NCI-H82 treated with DMSO at 0.1 percent for 48 hours (cell line): ENCODE results near the gene GRM6.
A peak's percentile ranks its signal among the peaks of the same experiment; 100 is the strongest.

Experiments used
- DNase-seq: peaks from one replicate; lab custom pipeline; 2025; ENCODE audit not compliant: unreplicated experiment; lab: John Stamatoyannopoulos, UW

The GRM6 gene

DNA sequence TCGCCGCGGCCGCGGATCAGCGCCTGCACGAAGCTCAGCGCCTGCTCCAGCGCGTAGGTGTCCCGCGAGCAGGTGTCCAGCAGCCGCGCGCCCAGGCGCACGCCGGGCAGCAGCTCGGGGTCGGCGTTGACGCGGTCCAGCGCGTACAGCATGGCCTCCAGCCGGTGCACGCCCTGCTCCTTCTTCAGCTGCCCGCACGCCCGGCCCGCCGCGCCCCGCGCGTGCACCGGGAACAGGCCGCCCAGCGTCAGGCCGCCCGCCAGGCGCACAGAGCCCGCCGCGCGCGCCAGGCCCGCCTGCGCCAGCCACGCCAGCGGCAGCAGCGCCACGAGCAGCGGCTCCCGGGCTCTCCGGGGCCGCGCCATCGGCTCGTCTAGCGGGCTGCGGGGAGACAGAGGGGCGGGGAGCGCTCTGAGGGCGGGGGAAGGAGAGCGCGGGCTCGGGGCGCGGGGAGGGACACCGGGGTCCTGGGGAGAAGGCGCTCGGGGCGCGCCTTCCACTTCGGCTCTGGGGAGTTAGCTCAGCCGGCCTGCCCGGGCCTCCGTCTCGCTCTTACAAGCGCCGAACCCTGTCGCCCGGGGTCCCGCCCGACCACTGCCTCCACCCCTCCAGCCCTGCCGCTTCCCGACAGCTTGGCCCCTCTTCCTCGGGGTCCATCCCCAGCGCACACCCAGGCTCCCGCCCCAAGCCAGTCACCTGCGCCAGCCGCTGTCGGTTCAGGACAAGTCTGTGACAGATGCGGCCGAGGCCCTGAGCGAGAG is at the start of gene GRM6:
Gene GRM6 (minus strand): TSS at position 741 of the 761 bp plus-strand sequence. CDS start 376 bp downstream, at position 365.
- DNase-seq = no peak

DNA sequence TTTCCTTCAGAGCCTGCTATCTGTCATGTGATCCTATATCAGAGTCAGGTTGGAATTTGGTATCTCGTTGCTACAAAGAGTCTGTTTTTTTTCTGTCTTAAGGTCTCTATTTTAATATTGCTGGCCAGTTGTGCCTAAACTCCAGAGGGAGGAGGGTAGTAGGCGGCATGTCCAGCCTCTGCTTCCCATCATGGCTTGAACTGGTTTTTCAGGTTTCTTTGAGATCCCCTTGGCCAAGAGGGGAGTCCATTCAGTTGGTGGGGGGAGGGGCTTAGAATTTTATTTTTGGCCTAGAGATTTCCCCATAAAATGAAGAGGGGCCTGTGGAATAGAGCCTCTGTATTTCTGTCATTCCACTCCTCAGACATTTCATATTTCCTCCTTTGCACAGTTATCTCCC is 49.6 kb upstream of the GRM6 start:
- DNase-seq = no peak

DNA sequence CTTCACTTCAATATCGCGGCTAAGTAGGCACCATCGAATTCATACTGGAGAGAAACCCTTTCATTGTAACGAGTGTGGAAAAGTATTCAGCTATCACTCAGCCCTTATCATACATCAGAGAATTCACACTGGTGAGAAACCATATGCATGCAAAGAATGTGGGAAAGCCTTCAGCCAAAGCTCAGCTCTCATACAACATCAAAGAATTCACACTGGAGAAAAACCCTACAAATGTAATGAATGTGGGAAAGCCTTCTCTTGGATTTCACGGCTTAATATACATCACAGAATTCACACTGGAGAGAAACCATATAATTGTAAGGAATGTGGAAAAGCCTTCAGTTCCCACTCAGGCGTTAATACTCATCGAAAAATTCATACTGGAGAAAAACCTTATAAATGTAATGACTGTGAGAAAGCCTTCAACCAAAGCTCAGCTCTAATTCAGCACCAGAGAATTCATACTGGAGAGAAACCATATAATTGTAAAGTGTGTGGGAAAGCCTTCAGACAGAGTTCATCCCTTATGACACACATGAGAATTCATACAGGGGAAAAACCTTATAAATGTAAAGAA is 38.0 kb upstream of the GRM6 start:
- no peak for DNase-seq

DNA sequence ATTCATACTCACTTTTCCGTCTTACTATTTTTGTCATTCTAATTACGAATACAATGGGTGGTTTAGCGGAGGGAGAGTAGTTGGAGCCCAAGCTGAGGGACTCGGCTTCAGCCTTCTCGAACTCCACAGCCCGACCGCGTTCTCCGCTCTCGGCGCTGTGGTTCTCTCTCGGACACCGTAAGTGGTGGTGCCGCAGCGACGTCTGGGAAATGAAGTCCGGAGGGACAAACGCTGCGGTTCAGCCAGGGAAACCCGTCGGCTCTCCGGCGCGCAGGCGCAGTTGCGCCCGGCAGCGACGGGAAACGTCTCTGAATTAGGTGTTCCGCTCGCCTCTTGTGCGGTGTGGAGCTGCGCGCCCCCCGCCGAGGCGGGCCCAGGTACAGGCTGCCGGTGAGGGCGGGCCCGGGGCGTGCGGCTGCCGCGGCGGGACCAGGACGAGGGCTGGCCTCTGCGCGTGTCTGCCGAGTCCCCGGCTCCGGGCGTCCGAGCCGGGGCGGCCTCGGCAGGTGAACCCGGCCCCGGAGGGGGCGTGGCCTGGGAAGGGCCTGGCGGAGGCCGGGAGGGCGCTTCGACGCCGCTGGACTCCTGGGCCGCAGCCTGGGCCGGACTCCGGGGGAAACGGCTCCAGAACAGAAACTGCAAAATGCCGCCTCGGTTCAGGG is 28.5 kb upstream of the GRM6 start, which contains the start of gene ZNF879:
Gene ZNF879 (plus strand): TSS at position 277 of the 662 bp plus-strand sequence. CDS start 1,201 bp downstream, outside the sequence.
- peak; percentile 64 for DNase-seq

DNA sequence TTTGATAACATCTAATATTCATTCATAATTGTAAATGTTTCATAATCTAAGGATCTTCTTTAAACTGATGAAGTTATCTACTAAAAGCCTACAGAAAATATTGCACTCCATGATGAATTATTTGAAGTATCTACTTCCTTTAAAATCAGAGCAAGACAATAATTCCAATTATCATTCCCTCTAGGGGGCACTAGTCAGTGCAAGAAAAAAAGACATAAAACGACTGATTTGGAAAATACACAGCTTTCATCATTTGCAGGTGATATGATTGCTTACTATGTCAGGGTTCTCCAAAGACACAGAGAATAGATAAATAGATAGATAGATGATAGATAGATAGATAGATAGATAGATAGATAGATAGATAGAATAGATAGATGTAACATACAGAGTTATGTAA is 13.5 kb upstream of the GRM6 start:
- no peak for DNase-seq

DNA sequence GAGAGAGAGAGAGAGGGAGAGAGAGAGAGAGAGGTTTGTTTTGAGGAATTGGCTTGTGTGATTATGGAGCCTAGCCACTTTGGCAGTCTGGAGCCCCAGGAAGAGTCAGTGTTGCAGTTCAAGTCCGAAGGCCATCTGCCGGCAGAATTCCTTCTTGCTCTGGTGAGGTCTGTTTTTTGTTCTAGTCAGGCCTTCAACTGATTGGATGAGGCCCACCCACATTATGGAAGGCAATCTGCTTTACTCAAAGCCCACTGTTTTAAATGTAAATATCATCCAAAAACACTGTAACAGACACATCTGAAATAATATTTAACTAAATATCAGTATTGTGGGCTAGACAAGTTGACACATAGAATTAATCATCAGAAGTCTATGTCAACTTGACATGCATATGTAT is 11.4 kb upstream of the GRM6 start:
- no peak for DNase-seq

DNA sequence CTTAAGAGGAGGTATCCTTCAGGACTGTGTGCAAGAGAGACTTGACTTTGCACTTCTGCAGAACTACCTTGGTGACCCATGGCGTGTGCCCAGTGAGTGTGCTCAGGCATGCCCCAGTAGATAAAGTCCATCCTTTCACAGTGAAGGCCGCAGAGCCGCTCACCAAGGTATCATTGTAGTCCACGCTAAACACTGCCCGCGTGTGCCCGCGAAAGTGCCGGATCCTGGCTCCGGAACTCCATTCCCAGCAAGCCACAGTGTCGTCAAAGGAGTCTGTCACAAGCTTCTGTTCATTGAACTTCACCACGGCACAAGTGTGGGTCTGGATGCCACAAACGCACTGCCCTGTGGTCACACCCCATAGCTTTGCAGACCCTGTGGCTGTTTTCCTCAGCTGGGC is 3.3 kb upstream of the GRM6 start:
- DNase-seq = no peak

DNA sequence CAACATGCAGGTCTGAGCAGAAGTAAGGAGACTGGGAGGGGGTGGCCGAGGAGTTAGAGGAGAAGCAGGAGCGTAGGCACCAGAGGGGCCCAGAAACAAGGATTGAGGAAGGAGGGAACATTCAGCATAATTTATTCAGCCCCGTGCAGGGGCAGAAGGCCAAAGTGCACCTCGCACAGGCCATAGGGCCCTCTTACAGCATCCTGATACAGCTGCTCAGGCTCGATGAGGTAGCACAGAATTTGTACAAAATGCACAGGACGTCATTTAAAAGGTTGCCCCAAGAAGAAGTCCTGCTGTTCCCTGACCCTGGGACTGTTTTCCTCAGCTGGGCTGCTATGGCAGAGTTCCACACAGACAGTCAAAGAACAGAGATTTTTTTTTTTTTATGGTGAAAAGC is 2.1 kb upstream of the GRM6 start:
- DNase-seq = no peak

DNA sequence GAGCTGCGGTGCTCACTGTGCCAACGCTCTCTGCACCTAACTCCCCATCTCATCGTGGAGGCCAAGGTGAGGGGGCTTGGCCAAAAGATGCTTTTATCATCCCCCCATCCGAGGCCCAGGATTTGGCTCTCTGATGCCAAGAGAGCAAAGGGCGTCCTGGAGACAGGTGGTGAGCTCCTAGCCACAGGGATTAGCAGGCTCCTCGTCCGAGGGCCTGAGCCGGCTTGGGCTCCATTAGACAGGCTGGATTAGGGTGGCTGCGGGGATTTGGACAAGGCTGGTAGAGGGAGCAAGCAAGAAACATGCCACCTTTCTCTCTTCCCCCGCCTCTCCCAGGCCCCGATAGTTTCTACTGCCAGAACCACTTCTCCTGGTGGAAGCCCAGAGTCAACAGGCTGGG is 1.0 kb upstream of the GRM6 start:
- peak; percentile 30 for DNase-seq

DNA sequence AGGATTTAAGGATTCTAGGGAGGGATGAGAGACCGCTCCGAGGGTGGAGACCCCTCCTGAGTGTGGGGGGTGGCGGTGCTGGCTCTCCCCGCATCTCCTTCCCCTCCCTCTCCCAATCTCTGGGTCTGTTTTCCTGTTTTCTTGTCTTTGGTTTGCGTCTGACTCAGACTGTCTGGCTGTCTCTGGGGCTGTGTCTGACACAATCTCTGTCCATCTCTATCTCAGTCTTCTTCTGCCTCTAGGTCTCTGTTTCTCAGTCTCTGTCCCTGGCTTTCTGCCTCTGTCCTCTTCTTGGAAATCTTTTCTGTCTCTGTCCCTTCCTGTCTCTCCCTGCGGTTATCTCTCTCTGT is 196 bp upstream of the GRM6 start:
- DNase-seq = peak; percentile 38

DNA sequence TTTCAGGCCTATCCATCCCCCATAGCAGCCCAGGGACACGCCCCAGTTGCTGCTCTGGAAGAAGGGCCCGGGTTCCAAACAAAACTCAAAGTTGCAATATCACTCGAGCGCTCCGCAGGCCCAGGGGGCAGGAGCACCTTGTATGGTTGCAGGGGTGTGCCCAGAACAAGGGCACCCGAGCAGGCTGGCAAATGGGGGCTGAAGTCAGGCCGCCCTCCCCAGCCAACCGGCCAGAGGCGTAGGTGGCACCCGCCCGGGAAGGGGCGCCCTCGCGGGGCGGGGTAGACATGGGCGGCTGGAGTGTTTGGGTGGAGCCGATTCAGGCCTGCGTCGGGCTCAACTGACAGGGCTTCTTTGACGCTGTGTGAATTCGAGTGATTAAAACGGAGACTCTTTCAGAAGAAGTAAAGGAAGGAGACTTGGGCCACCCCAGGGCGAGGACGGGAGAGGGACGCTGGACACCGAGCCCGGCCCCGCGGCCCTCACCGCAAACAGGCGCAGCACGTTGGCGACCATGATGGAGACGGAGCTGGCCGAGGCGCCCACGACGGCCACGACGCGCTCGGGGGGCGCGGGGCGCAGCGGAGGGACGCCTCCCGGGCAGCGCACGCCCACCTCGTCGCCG is 1.1 kb downstream of the GRM6 start:
- DNase-seq = no peak

DNA sequence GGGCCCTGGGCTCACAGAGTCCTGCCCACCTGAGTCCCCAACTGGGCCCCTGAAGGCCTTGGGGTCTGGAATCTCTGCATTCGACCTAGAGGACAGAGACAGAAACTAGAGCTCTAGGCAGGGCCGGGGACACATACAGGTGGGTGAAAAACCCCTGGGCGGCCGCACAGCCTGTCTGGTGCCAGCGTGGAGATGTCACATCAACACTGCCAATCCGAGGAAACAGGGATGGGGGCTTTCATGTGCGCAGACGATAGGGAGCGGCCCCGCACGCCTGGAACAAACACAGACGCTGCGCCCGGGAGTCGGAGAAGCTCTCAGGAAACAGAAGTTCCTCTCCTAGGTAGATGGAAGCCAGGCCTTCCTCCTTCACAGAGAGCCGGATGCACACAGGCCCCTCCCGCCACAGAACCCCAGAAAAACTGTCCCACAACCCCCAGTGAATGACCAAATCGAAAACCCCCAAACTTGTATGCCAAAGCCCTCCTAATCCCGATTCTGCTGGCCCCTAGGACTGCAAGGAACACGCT is 1.8 kb downstream of the GRM6 start:
- no peak for DNase-seq

DNA sequence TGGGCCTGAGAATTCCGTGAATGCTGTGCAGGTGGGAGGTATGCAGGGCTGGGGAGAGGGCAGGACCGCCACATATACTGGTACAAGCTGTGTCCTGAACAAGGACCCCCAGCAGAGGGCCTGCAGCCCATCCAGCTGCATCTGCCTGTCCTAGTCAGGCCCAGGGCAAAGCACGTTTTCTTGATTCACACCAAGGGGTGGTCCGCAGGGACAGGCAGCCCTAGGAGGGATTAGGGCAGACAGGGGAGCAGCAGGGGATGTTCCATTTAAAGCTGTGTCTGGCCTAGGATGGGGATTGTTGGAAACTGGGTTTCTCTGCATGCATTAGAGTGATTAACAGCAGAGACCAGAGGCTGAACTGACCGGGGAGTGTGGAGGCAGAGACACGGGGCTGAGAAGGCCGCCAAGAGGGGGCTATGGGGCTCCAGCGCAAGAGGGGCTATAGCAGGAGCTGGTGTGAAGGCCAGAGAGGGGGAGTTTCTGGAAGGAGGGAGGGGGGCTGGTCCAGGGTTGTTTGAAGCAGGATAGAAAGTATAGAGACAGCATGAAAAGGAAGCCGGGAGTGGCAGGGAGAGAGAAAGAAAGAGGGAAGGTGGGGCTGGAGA is 2.7 kb downstream of the GRM6 start:
- no peak for DNase-seq

DNA sequence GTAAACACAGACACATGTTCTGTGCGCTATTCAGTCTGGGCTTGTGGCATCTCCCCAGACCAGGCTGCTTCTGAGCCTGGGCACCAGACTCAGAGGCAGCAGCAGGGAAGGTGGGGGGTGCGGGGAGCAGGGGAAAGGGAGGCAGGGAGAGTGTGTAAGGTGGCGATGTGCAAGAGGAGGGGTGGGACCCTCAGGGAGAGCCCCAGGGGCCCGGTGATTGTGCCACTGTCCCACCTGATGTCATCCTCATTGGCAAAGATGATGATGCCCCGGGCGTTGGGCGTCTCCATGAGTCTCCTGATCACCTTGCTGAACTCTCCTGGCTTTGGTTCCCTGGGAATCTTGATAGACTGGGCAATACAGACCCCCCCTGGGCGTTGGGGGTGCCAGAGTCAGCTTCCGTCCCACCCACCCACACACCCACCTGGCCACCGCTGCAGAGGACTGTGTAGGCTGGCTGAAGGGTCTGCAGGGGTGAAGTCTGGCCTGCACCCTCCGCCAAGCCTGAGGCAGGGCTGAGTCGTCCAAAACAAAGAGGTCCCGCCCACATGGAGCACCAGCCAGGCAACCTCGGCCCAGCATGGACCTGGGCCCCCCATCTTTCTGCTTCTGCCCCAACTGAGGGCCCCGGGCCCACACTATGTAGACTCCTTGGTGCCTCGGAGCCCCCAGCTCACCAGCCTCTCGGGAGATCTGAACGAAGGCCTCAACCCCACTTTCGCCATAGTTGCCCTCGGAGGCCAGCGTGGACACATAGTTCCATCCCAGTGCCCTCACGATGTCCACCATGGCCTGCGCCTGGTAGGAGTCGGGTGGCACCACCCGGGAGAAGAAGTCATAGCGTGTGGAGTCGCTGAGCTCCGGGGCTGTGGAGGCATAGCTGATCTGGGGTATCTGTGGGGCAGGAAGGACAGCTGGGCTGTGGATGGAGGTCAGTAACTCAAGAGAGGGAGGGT is 3.7 kb downstream of the GRM6 start:
- no peak for DNase-seq

DNA sequence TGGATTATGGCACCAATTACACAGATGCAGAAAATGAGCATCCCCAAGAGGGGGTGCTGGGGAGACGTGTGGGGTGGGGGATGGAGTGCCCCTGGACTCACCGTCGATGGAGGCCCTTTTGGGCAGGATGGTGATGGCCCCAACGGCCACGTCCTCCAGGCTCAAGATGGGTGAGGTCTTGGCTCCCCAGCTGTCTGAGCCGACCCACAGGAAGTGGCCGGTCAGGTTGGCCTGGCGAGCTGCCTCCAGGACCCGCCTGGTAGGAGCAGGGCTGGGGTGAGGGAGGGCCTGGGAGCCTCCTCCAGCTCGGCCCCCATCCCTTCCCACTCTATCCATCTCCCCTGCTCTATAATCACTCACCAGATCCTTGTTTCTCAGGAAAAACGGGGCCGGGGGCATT is 4.6 kb downstream of the GRM6 start:
- DNase-seq = no peak

DNA sequence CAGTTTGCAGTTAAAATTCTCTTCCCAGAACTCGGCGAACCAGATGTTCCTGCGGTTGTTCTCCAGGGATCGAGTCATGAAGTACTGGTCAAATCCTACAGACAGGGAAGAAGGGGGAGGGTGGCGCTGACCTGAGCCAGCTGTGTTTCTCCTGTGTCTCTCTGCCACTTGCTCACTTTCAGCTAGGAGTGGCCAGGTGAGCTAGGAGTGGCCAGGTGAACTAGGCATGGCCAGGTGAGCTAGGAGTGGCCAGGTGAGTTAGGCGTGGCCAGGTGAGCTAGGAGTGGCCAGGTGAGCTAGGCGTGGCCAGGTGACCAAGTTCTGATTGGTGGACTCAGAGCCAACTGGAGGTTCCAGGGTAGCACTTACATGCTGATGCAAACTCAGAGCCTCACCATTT is 5.8 kb downstream of the GRM6 start:
- no peak for DNase-seq

DNA sequence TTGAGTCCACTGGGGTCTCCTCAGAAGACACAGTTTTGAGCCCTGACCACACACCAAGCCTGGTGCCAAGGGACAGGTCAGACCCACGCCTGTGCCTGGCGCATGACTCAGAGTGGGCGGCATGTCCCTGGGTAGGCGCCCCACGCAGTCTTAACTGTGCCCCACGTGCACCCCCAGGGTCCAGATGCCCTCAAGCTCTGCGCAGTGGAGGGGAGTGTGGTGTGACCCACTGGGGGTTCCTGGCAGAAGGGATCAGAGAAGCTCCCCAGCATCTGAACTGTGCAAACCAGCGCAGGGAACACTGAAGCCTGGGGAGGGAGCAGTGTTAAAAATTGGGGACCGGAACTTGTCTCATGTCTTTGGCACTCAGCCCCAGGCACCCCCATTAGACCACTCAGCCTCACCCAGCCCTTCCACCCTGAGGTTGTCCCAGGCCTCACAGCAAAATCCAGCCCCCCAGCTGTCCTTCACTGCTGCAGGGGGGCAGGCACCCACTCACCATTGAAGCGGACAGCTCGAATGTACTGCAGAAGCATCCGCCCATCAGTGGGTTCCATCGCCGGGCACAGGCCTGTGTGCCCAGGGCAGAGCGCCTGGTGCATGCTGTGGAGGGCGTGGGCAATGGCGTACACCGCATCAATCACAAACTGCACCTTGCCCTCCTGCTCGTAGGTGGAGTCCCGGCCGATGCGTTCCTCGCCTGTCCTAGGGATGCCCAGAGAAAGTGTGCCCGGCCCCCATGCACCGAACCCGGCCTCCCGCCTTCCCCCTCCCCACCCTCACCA is 6.5 kb downstream of the GRM6 start:
- no peak for DNase-seq

DNA sequence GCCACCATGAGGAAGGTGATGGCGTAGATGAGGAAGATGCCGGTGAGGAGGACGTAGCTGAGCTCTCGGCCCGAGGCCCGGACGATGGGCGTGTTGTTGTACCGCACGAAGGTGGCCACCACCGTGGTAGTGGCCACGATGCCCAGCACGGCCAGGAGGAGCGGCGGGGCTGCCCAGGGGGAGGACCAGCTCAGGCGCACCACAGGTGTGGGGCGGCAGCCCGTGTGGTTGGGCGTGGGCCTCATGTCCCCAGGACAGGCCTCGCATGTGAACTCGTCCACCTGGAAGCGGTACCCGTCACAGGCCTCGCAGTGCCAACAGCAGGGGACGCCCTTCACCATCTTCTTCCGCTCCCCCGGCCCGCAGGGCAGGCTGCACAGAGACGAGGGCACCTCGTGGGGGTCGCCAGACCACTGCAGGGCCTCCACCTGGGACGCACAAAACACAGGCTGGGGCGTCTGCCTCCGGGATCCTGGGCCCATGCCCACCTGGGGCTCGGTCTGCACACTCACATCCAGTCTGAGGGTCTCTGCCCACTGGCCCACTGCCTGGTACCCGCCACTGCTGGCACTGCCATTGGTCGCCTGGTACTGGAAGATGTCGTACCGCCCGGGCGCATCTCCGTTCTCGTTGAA is 8.7 kb downstream of the GRM6 start:
- DNase-seq = no peak
